GM21576 (cell line): ENCODE results near the gene METAP1.
"Not testable (repeated sequence)": the region's sequence is repeated elsewhere in the genome, so short reads cannot be mapped to it uniquely, and the experiment has no call there.

Experiments
- ATAC-seq: cut with Tn5 transposase; IDR thresholded peaks from one replicate; pipeline ENCODE4 v1.9.1; 2021; ENCODE audit warnings: mild to moderate bottlenecking, moderate library complexity; ENCODE audit not compliant: unreplicated experiment

Gene METAP1

DNA sequence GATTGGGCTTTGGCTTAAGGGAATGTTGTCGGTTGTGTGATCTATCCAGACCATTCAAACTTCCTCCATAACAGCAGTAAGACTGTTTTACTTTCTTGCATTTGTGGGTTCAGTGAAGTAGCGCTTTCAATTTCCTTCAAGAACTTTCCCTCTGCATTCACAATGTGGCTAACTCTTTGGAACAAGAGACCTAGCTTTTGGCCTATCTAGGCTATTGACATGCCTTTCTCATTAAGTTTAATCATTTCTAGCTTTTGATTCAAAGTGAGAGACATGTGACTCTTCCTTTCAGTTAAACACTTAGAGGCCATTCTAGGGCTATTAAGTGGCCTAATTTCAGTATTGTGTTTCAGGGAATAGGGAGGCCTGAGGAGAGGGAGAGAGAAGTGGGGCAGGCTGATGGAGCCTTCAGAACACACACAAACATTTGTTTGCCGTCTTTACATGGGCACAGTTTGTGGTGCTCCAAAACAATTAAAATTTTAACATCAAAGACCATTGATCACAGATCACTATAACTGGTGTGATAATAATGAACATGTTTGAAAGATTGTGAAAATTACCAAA is 59.0 kb downstream of the METAP1 start:
- ATAC-seq = no peak

DNA sequence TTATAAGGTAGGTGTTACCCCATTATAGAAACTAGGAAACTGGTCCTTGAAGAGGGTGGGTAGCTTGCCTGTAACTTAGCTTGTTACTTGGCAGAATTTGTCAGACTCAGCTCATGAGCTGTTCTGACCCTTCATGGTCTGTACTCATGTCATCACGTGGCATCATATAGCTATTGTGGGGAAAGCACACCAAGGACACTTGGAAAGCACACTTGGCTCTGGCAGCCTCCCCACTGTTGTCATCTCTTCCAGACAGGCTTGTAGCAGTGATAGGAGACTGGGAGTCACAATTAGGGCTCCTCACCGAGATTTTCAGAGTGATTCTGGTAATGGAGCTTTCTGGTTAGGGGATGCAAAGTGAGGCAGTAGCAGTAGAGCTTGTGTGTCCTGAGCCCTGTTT is 62.7 kb downstream of the METAP1 start:
- no peak for ATAC-seq

DNA sequence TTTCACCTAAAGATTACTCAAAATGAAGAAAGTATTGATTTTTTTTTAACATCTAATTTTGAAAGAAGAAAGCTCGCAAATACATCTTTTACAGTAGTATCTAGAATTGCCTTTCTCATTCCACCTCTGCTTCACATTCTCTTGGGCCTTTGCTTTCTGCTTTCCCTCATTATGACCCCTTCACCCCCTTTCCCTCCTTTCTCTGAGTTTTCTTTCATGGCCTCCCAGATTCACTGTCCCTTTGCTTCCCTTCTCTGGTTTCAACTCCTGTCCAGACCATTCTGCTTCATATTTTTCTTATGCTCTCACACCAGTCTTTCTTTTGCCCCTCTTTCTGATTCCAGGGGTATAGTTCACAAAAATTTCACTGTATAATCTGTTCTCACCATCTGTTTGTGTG is 64.0 kb downstream of the METAP1 start:
- ATAC-seq = no peak

DNA sequence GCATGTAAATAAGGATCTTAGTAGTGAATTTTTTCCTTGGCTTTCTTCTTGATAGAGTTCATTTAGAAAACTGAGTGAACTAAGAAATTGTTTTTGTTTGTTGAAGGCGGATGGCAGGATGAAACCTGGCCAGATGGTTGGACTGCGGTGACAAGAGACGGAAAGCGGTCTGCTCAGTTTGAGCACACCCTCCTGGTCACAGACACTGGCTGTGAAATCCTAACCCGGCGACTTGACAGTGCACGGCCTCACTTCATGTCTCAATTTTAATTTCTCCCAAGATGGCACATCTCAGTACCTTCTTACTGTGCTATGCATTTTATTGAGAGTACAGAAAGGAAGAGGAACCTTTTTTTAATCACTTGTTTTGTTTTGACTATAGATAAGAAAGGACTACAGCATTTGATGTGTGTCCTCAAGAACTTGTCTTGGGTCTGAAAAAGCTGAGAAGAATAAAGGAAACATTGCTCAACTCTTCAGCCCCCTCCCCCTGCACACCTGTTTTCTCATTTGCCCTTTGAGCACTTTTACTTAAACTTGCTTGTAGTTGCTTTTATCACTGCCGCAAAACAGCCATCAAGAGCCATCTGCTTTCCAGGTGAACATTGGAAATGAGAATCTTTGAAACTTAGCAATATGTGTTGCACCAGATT is 65.7 kb downstream of the METAP1 start:
- ATAC-seq = no peak

DNA sequence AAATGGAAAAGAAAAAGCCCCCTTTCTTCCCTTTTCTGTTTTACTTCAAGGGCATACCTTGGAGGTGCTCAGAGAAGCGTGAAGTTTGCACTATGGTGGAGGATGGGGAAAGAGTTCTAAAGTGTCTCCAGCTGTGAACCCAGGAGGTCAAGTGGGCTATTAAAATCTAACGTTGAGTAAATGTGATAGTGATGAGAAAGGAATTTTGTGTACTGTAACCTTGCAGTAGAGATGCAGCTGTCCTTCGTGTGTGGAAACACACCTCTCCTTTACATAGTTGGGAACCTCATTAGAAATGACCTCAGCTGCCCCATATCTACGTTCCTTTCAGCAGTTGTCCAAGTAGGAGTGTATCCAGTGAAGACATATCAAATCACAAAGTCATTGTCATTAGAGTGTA is 66.6 kb downstream of the METAP1 start:
- peak; percentile 70 for ATAC-seq

DNA sequence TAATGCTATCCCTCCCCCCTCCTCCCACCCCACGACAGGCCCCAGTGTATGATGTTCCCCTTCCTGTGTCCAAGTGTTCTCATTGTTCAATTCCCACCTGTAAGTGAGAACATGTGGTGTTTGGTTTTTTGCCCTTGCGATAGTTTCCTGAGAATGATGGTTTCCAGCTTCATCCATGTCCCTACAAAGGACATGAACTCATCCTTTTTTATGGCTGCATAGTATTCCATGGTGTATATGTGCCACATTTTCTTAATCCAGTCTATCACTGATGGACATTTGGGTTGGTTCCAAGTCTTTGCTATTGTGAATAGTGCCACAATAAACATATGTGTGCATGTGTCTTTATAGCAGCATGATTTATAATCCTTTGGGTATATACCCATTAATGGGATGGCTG is 70.0 kb downstream of the METAP1 start:
- not testable (repeated sequence) for ATAC-seq

DNA sequence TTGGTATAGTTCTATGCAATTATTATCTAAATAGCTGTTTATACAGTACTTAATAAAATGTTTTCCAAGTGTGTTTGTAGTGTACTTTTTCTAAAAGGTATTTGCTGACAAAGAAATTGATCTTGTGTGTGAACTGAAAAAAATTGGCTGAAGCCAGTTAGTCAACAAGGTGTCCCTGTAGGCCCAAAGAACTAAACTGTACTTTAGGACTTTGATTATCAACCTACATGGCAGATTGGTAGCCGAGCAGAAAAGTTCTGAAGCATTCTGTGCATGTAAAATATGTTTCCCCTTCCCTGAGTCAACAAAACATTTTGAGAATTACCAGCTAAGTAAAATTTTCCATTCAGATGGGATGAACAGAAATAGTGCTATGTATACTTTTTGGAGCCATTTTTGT is 72.1 kb downstream of the METAP1 start:
- no peak for ATAC-seq

DNA sequence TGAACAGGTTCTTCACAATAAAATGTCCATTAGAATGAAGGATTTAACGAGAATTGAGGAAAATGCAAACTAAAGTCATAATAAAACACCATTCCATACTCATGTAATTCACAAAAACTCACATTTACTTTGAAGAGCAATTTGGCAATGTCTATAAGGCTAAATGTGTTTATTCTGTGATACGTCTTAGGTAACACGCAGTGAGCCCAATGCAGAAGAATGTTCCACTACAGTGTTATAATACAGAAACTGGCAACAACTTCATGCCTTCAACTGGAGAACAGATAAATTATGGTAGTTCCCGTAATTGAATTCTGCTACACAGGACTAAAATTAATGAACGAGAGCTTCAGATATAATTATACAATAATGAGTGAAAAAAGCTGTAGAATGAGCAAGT is 75.6 kb downstream of the METAP1 start:
- no peak for ATAC-seq

DNA sequence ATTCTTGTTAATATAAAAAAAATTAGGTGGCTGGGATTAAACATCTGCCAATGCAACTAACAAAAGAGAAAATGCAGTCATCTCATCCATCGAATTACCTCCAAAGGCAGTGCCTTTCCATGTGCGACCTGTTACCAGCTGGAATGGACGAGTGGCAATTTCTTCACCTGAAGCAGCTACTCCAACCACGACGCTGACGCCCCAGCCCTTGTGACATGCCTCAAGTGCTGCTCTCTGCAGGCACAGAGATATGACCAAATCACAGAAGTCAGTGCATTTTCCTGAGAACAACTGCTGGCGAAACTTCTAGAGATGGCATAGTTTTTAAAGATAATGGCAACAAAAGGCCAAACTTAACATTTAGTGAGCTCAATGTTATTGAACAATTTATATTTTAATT is 79.3 kb downstream of the METAP1 start:
- ATAC-seq = no peak

DNA sequence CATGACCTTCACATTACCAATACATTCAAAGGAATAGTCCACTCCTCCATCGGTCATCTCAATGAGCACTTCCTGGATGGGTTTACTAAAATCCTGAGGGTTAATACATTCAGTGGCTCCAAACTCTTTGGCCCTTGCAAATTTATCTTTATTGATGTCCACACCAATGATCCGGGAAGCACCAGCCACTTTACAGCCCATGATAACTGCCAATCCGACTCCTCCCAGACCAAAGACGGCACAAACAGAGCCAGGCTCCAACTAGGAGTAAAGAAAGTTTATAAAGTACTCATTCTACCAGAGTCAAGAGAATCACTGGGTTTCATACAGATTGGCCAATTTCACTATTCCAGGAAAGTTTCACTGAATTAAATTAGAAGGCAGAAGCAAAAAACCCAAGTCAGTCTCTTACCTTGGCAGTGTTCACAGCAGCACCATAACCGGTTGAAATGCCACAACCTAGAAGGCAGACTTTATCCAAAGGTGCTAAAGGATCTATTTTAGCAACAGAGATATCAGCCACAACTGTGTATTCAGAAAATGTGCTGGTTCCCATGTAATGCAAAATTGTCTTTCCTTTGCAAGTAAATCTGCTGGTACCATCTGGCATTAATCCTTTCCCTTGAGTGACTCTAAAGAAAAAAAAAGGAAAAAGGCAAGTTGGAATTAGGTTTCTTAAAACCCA is 80.9 kb downstream of the METAP1 start:
- ATAC-seq = no peak

DNA sequence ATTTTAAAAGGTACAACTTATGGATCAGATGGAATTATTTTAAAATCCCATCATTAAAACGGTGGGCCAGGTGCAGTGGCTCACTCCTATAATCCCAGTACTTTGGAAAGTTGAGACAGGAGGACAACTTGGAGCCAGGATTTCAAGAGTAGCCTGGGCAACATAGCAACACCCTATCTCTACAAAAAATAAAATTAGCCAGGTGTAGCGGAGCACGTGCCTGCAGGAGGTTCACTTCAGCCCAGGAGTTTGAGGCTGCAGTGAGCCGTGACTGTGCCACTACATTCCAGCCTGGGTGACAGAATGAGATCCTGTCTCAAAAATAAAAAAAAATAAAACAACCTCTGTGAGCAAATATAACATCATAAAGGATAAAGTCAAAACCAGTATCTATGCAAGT is 81.7 kb downstream of the METAP1 start:
- no peak for ATAC-seq

DNA sequence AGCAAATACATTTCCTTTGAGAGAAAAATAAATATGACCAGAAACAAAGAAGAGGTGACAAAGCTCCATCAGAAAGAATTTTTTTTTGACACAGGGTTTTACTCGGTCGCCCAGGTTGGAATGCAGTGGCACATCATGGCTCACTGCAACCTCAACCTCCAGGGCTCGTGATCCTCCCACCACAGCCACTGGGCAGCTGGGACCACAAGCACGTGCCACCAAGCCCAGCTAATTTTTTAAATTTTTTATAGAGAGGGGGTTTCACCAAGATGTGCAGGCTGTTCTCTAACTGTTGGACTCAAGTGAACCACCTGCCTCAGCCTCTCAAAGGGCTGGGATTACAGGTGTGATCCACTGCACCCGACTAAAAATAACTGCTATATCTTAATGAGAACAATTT is 82.8 kb downstream of the METAP1 start:
- ATAC-seq = no peak

DNA sequence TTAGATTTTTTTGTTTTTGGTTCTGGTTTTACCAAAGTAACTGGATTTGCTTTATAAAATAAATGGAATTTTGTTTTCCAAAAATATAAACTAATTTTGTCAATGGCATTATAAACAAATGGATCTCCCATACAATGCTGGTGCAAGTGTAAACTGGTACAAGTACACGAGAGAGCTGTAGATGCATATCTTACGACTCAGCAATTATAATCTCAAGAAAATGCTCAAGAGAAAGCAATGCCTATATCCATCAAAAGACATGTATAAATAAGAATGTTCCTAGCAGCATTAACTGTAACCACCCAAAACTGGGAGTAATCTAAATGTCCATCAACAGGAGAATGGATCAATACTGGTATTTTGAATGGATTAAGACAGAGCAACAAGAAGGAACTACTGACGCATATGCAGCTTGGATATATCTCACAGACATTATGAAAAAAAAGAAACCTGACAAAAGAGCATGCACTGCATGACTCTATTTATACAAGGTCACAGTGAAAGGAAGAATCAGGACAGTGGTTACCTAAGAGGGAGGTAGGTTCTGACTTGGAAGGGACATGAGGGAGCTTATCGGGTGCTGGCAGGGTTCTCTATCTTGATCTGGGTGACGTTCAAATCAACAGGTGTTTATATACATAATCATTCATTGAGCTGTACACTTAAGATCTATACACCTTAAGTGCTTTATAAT is 83.6 kb downstream of the METAP1 start:
- no peak for ATAC-seq

DNA sequence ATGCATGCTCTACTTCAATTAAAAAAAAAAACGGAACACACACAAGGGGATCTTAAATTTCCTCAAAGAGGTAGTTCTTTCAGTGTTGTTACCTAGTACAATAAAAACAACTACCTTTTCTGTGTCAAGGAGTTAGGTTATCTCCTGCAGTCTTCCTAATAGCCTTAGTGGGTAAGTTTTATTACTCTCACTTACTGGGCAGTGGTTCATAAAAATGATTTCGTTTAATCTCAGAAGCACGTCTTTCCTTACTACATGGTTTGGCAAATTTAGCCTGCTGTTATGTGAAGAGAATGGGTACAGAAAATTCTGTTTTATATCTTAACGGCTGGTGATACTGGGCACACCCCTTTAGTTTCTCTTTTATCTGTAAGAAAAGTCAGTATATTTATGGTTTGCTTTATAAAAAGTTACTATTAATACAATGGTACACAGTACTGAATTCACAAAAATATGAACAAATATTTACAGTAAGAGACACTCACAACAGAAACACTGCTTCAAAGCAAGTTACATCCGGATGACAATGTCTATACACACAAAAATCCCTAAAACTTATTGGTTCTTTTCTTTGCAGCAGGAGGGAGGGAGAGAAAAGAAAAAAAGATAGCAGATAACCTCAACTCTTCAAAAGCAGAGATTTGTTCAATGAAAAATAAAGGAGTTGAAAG is 84.2 kb downstream of the METAP1 start:
- ATAC-seq = no peak

DNA sequence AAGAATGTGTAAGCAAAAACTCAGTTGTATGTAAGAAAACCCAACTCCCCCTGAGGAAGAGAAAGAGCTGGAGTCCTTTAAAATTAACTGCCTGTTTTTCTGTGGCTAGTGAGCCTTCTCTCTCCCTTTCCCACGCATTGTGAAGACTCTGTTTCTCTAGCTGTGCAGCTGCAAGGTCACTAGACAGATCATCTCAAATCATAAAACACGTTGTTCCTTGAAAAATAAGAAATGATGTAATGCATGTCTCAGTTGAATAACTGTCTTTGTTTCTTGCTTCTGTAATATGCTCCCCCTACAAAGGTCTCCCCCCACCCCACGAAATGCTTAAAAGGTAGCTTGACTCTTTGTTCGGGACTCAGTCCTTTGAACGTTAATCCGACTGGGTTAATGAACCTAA is 85.3 kb downstream of the METAP1 start:
- not testable (repeated sequence) for ATAC-seq

DNA sequence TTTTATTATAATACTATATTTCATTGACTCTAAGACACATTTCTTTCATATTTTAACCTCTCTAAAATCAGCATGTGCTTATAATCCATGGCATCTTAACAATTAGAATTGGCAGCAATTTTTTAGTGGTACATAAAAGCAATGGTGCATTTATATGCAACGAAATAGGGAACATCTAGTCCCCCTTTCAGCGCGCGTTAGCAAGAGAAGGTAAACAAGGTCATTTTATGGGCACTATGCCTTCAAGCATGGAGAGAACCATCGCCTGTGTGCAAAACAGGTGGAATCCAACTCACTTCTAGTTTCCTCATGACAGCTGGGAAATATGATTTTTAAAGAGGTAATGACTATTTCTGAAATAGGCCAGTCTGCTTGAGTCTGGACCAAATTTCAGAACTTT is 86.7 kb downstream of the METAP1 start:
- ATAC-seq = no peak

DNA sequence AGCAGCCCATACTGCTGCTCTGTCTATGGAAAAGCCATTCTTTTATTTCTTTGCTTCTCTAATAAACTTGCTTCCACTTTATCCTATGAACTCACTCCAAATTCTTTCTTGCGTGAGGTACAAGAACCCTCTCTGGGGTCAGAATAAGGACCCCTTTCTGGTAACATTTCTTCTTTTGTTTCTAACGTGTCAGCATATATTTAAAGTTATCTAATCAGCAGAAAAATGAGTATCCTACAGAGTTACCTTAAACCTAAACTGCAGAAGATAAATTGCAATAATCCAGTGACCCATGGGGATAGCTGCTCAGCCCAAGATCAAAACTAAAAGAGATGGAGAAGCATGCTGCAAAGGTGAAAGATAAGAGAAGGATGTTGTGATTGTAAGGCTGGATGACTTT is 89.1 kb downstream of the METAP1 start:
- ATAC-seq = no peak

DNA sequence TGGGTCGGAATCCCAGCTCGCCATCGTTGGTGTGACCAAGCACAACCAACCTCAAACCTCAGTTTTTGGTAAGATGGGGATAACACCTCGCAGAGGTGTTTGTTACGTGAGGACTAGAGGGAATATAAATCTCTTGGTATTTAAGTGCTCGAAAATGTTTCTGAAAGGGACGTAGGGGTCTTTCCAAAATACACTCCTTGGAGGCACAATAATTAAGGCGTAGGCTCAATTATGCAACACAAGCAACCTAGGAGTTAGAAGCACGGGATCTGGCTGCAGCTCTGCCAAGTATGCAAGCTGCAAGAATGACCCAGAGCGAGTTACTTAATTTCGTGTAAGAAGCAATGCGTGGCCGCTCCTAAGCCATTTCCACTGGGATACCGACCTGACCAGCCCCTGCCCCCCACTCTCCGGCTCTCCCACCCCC is 92.5 kb downstream of the METAP1 start:
- peak; percentile 21 for ATAC-seq

DNA sequence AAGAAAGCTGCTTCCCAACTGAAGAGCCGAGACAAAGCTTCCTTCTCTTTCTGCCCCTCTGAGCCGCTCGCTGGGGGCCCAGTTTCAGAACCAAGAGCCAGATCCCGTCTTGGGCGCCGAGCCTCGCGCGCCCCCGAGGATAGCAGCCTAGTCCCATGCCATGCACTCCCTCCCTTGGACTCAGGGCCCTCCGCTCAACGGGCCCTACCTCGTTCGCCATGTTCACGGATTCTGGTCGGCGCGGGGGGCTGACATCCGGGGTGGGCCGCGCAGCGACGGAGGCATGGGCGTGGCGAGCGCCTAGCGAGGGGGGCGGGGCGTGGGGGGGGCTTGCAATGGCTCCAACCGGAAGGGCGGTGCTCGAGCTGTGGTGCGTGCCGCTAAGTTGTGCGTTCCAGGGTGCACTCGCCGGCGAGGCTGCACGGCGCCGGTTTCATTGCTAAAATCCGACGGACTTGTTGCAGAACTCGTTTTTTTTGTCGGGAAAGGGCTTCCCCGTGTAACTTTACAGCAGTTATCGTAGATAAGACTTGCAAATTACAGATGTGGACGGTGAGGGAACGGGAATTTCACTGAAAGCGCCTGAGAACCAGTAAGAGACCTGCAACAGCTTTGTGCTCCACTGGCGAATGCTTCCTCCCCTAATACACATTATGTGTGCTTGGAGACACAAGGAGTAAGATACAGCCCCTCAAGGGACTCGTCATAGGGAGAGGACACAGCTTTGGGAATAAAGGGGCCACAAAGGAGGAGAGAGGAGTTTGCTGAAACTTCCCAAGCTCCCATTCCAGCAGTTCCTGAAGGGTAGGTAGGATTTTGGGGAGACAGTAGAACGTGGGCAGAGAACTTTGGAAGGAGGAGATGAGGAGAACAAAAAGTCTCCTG is 93.2 kb downstream of the METAP1 start, which contains the start of gene ADH5:
Gene ADH5 (minus strand): TSS at position 308 of the 885 bp plus-strand sequence. CDS start 88 bp downstream, at position 220.
- ATAC-seq = peak; percentile 96
